Endothelial cell of umbilical vein (primary cell): Measurements from ENCODE around the gene SNRNP35. TPM values are rescaled to one million over a fixed set of nuclear protein-coding genes. Genes with fewer than 3 reads are reported as not detected.

ENCODE experiments used
- BruUV-seq: library from RNA; stranded (reverse); fragments of 400-500 nt; replicated peaks from 2 replicates; lab custom pipeline; 2021; lab: Mats Ljungman, UMichigan
- CTCF ChIA-PET: fragments of 300-600, 350-600 bp; sonication (Branson Sonifier 250); formaldehyde crosslinking; loops from one replicate; lab custom pipeline; 2021; ENCODE audit warnings: antibody characterized with exemption, inconsistent platforms; lab: Charles Lee
- POLR2A ChIA-PET: fragments of 300-600, 350-600 bp; sonication (Branson Sonifier 250); formaldehyde crosslinking; loops from one replicate; lab custom pipeline; 2021; ENCODE audit warnings: antibody characterized with exemption, inconsistent platforms; lab: Charles Lee
- DNase-seq: peaks from one replicate; pipeline ENCODE4 v3.0.0-alpha.2; 2011; ENCODE audit warnings: low read depth, low spot score
- FAIRE-seq: peaks from 2 replicates; lab custom pipeline; 2011; peaks lifted over from hg19 to GRCh38; lab: Jason Lieb, UNC
- H2AFZ ChIP-seq: 2 replicates; pipeline ENCODE4 v1.6.0; 2012; ENCODE audit warnings: low read depth, low read length, control low read depth, inconsistent platforms
- H3K27ac ChIP-seq: 2 replicates; pipeline ENCODE4 v1.5.1; 2011; ENCODE audit warnings: low read depth, mild to moderate bottlenecking, control low read depth, low read length, moderate library complexity; ENCODE audit not compliant: insufficient read depth
- H3K27me3 ChIP-seq, 2 experiments: 2 replicates each; pipeline versions ENCODE4 v1.6.0 to v1.6.1; 2011; ENCODE audit warnings: low read length in 2 of 2, mixed read lengths in 1 of 2; ENCODE audit not compliant: control insufficient read depth in 2 of 2, insufficient read depth in 2 of 2
- H3K36me3 ChIP-seq, 2 experiments: 2 replicates in 1 of 2; 3 replicates in 1 of 2; pipeline ENCODE4 v1.5.1; 2011; ENCODE audit warnings: low read length in 2 of 2, mild to moderate bottlenecking in 1 of 2, moderate library complexity in 1 of 2; ENCODE audit not compliant: control insufficient read depth in 2 of 2, insufficient read depth in 2 of 2; ENCODE audit errors: extremely low read depth in 1 of 2
- H3K4me1 ChIP-seq: 3 replicates; pipeline ENCODE4 v1.5.1; 2011; ENCODE audit warnings: mild to moderate bottlenecking, low read length; ENCODE audit not compliant: control insufficient read depth, insufficient read depth; ENCODE audit errors: extremely low read depth
- H3K4me2 ChIP-seq: 2 replicates; pipeline ENCODE4 v1.6.1; 2011; ENCODE audit warnings: low read length, control low read depth, mixed read lengths; ENCODE audit not compliant: insufficient read depth
- H3K4me3 ChIP-seq, 3 experiments: fragments of 200-600 bp in 1 of 3; sonication (generic), shearing (Covaris generic) in 1 of 3; replicated peaks in 1 of 3; 2 replicates each; pipeline ENCODE4 v1.5.1; 2011 to 2016; ENCODE audit warnings: control low read depth in 3 of 3, low read length in 3 of 3, mild to moderate bottlenecking in 2 of 3, inconsistent platforms in 1 of 3, low read depth in 1 of 3, moderate library complexity in 1 of 3; ENCODE audit not compliant: insufficient read depth in 1 of 3
- H3K79me2 ChIP-seq: 2 replicates; pipeline ENCODE4 v1.6.0; 2012; ENCODE audit warnings: low read length, inconsistent platforms; ENCODE audit not compliant: control insufficient read depth, insufficient read depth
- H3K9ac ChIP-seq: replicated peaks from 2 replicates; pipeline ENCODE3; 2011; ENCODE audit warnings: low read length, control low read depth; ENCODE audit not compliant: insufficient read depth; ENCODE audit errors: extremely low read depth
- H3K9me1 ChIP-seq: replicated peaks from 3 replicates; pipeline ENCODE4 v1.6.0; 2011; ENCODE audit warnings: mild to moderate bottlenecking, low read length; ENCODE audit not compliant: control insufficient read depth, insufficient read depth; ENCODE audit errors: extremely low read depth
- H3K9me3 ChIP-seq: replicated peaks from 2 replicates; pipeline ENCODE4 v1.5.1; 2012; ENCODE audit warnings: low read length, inconsistent platforms; ENCODE audit not compliant: control insufficient read depth, insufficient read depth
- H4K20me1 ChIP-seq: replicated peaks from 2 replicates; pipeline ENCODE3; 2011; ENCODE audit warnings: mild to moderate bottlenecking, low read length; ENCODE audit not compliant: control insufficient read depth, insufficient read depth; ENCODE audit errors: extremely low read depth
- EZH2 ChIP-seq: IDR thresholded peaks from 2 replicates; pipeline ENCODE4 v1.6.1; 2012; ENCODE audit warnings: borderline replicate concordance, low read depth, mild to moderate bottlenecking, moderate library complexity, low read length, inconsistent platforms; ENCODE audit not compliant: severe bottlenecking
- FOS ChIP-seq: IDR thresholded peaks from 2 replicates; pipeline ENCODE4 v1.6.1; 2011; ENCODE audit warnings: mild to moderate bottlenecking, low read length, moderate library complexity, borderline replicate concordance; ENCODE audit not compliant: insufficient read depth
- GATA2 ChIP-seq: IDR thresholded peaks from 2 replicates; pipeline ENCODE4 v1.7.0; 2011; ENCODE audit warnings: low read depth, mild to moderate bottlenecking, moderate library complexity, mixed read lengths, low read length; ENCODE audit not compliant: insufficient read length, insufficient read depth
- JUN ChIP-seq: IDR thresholded peaks from 2 replicates; pipeline ENCODE4 v1.6.1; 2011; ENCODE audit warnings: borderline replicate concordance, low read depth; ENCODE audit not compliant: insufficient read length, insufficient read depth
- MYC ChIP-seq: IDR thresholded peaks from one replicate; pipeline ENCODE4 v1.6.1; 2011; ENCODE audit warnings: mild to moderate bottlenecking, low read depth, low read length
- POLR2A ChIP-seq: IDR thresholded peaks from 2 replicates; pipeline ENCODE4 v1.6.1; 2012; ENCODE audit warnings: low read depth, mild to moderate bottlenecking, control low read depth, low read length
- POLR2AphosphoS5 ChIP-seq: IDR thresholded peaks from 2 replicates; pipeline ENCODE4 v1.6.1; 2012; ENCODE audit warnings: low read depth, mild to moderate bottlenecking, control low read depth, low read length, moderate library complexity; ENCODE audit not compliant: insufficient read depth
- dilution Hi-C: fragments of 300-500 bp; cut with MboI; formaldehyde crosslinking; loops from one replicate; pipeline ENCODE4 v1.15.0; 2019; ENCODE audit warnings: low sequenced_read_pairs; ENCODE audit not compliant: extremely low pct_ligation_motif_present
- intact Hi-C: fragments of 100-400 bp; cut with micrococcal nuclease; formaldehyde crosslinking; loops from one replicate; pipeline ENCODE4 v1.10.0; 2022
- polyA plus RNA-seq, 4 experiments: library from polyadenylated mRNA; depleted of rRNA in 3 of 4; stranded (reverse) in 3 of 4; unstranded in 1 of 4; fragments of >200 nt; gene quantifications; 2 replicates each; pipeline versions ENCODE4 v1.2.1 to v1.2.3, GENCODE V29; 2011 to 2012; ENCODE audit warnings: missing spikeins in 1 of 4
- total RNA-seq: library from RNA; stranded (reverse); gene quantifications from 2 replicates; pipeline ENCODE4 v1.2.3, GENCODE V29; 2021
- TF ChIP-seq, protein P1 (sequence below): IDR thresholded peaks from 2 replicates; pipeline ENCODE4 v1.6.1; 2011; ENCODE audit not compliant: insufficient read depth, insufficient read length
- TF ChIP-seq, protein P2 (sequence below), 2 donors: IDR thresholded peaks; 1 replicate in 1 of 2; 2 replicates in 1 of 2; pipeline ENCODE4 v1.5.1; 2011; ENCODE audit warnings: low read length in 2 of 2, mild to moderate bottlenecking in 2 of 2, moderate library complexity in 2 of 2, control low read depth in 1 of 2, inconsistent platforms in 1 of 2, low read depth in 1 of 2; ENCODE audit not compliant: insufficient read depth in 1 of 2; ENCODE audit errors: extremely low read depth in 1 of 2

The SNRNP35 gene
- total and polyA plus RNA-seq, 2 donors (not counting 3 experiments of a cell fraction or from before 2014, with no cell fraction given), result 15.9 to 30.6 TPM

DNA sequence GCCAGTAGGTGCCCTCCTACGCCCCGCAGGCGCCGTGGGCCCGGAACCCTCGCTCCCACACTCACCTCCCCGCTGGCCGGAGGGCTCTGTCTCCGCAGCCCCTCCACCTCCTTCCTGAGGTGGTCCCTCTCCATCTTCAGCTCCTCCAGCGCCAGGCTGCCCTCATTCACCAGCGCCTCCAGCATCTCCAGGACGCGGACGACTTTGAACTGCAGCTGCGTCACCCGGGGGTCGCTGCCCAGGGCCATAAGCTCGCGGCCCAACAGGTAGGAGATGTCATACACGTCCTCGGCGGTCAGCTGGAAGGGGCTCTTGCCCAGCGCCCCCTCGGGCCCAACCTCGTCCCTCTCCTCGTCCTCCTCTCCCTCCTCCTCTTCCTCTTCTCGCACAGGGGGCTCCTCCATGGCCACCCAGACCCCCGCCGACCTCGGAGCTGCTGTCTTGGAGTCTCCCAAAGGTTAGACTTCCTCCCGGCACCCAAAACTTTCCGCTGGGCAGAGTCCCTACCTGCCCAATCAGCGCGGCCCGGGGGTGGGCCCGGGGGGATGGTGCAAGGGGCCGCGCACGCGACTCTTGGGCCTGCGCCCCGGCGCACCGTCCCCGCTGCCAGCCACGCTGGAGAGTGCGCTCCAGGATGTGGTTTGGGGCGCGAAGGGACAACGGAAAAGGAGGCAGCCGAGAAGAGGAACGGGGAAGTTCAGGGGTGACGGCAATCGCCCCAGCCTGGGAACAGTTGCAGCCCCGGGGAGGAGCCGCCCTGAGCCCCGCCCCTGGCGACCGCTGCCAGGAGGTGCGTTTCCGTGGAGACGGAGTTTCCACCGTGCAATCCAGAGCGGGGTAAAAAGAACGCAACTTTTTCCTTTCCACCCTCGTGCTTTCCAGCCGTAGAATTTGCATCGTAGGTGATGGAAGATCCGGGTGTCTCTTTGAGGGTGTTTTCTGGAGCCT, 21.6 kb upstream of the SNRNP35 start, which contains the start of gene RILPL2:
Gene RILPL2, minus strand, starts transcription at position 668 of the 948 bp plus-strand sequence. Its CDS starts 264 bp downstream, at position 404.
- no TSS peak for BruUV-seq
- FAIRE-seq (peak; percentile 82), DNase-seq (peak; percentile 77)
- H3K9me1 ChIP-seq, result no peaks in the 10 kb centered on the region
- dilution Hi-C loops (no loop called here), intact Hi-C loops (loop anchor here (1.0 to 5.0 kb wide), 4 partner anchors 9 to 97 kb away; partner anchors contain the start of gene RILPL1)
- no peaks in the 10 kb centered on the region for H3K27me3 ChIP-seq
- peak within 1 kb of the TSS; percentile 69 for H3K4me2 ChIP-seq
- no peaks in the 10 kb centered on the region for H3K9me3 ChIP-seq
- CTCF ChIA-PET, result interaction anchor here (1.0 to 1.9 kb wide), 2 partner anchors 9 to 146 kb away, joined by 3 to 5 read pairs; no protein-coding TSS in a partner anchor
- H3K4me3 ChIP-seq, result peak within 1 kb of the TSS; percentile 44 to 57 (median 46)
- peaks cover 6% of the 10 kb centered on the region for H3K79me2 ChIP-seq
- H3K36me3 ChIP-seq, result no peaks in the 10 kb centered on the region
- POLR2A ChIA-PET, result no interaction called here
- H3K9ac ChIP-seq, result peak within 1 kb of the TSS; percentile 10
- peak within 1 kb of the TSS; percentile 73 for H2AFZ ChIP-seq
- peak; percentile 33 for TF ChIP-seq POLR2AphosphoS5
- TF ChIP-seq POLR2A, result no peak
- peak within 1 kb of the TSS; percentile 1 for H3K27ac ChIP-seq
- peaks cover 13% of the 10 kb centered on the region for H3K4me1 ChIP-seq
- H4K20me1 ChIP-seq, result no peaks in the 10 kb centered on the region

DNA sequence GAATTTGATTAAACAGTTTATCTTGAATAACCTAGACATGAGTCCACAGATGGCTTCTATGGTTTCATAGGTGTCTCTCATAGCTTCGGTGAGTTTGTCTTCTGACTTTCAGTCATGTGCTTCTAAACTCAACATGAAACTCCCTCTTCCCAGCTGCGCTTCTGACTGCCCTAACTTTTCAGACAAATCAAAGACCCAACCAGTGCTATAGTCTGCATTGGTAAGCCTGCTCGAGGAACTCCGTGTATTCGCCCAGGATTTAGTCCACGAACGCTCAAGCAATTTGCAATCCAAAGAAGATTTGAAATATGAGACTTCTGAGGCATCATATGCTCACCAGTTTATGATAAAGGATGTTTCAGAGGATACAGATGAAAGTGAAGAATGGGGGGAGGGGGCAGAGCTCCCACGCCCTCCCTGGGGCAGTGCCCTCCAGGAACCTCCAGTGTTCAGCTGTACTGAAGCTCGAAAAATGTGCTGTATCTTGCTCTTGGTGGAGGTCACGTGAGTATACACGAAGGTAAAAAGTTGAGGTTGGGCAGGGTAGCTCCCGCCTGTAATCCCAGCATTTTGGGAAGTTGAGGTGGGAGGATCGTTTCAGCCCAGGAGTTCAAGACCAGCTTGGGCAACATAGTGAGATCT, 16.3 kb upstream of the SNRNP35 start:
- ChIA-PET POLR2A (no interaction called here), CTCF (no interaction called here)
- no TSS peak for BruUV-seq
- Histone ChIP-seq H3K4me3 (no peak overlapping the region), H3K9ac (no peak overlapping the region), H3K9me1 (no peaks in the 10 kb centered on the region), H3K4me2 (no peak overlapping the region), H3K27ac (no peak overlapping the region), H3K36me3 (no peaks in the 10 kb centered on the region), H2AFZ (no peak overlapping the region), H4K20me1 (no peaks in the 10 kb centered on the region), H3K4me1 (peaks cover 22% of the 10 kb centered on the region), H3K79me2 (no peaks in the 10 kb centered on the region), H3K27me3 (no peaks in the 10 kb centered on the region), H3K9me3 (no peaks in the 10 kb centered on the region)
- intact Hi-C loops, result no loop called here
- DNase-seq, result no peak
- dilution Hi-C loops, result no loop called here
- TF ChIP-seq FOS, result no peak
- TF ChIP-seq MYC, result no peak
- TF ChIP-seq POLR2AphosphoS5, result no peak
- TF ChIP-seq POLR2A, result no peak
- TF ChIP-seq, protein P1, sequence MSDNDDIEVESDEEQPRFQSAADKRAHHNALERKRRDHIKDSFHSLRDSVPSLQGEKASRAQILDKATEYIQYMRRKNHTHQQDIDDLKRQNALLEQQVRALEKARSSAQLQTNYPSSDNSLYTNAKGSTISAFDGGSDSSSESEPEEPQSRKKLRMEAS, result no peak
- no peak for TF ChIP-seq JUN
- TF ChIP-seq, protein P2, sequence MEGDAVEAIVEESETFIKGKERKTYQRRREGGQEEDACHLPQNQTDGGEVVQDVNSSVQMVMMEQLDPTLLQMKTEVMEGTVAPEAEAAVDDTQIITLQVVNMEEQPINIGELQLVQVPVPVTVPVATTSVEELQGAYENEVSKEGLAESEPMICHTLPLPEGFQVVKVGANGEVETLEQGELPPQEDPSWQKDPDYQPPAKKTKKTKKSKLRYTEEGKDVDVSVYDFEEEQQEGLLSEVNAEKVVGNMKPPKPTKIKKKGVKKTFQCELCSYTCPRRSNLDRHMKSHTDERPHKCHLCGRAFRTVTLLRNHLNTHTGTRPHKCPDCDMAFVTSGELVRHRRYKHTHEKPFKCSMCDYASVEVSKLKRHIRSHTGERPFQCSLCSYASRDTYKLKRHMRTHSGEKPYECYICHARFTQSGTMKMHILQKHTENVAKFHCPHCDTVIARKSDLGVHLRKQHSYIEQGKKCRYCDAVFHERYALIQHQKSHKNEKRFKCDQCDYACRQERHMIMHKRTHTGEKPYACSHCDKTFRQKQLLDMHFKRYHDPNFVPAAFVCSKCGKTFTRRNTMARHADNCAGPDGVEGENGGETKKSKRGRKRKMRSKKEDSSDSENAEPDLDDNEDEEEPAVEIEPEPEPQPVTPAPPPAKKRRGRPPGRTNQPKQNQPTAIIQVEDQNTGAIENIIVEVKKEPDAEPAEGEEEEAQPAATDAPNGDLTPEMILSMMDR (IDR thresholded peaks at IDR 0.05; ENCODE audit: extremely low read depth in 1 of 2, insufficient read depth in 1 of 2, low read depth in 1 of 2, low read length in 2 of 2), result no peak
- no peak for TF ChIP-seq GATA2
- TF ChIP-seq EZH2, result no peak
- no peak for FAIRE-seq
